H1 (cell line): ENCODE data around the gene MFNG. TPM values are rescaled to one million over a fixed set of nuclear protein-coding genes. Genes with fewer than 3 reads are reported as not detected.
"Not testable (repeated sequence)": the region's sequence is repeated elsewhere in the genome, so short reads cannot be mapped to it uniquely, and the experiment has no call there.

Experiments used
- CTCF ChIA-PET: fragments of 300-600 bp; sonication (Branson Sonifier 250); formaldehyde crosslinking; loops from one replicate; lab custom pipeline; 2021; ENCODE audit not compliant: partially characterized antibody; lab: Charles Lee
- POLR2A ChIA-PET: fragments of 300-600 bp; sonication (Branson Sonifier 250); formaldehyde crosslinking; loops from one replicate; lab custom pipeline; 2021; ENCODE audit warnings: inconsistent platforms; ENCODE audit not compliant: partially characterized antibody; lab: Charles Lee
- DNase-seq, 2 experiments: peaks; one replicate each; pipeline versions ENCODE4 v3.0.0 to v3.0.0-alpha.2; 2010 to 2022; ENCODE audit warnings: low spot score in 2 of 2, low read depth in 1 of 2, mixed read lengths in 1 of 2
- FAIRE-seq: peaks from 2 replicates; lab custom pipeline; 2011; peaks lifted over from hg19 to GRCh38; lab: Jason Lieb, UNC
- H2AFZ ChIP-seq: 2 replicates; pipeline ENCODE4 v1.8.1; 2012; ENCODE audit warnings: low read length, inconsistent platforms
- H2AK5ac ChIP-seq: 2 replicates; pipeline ENCODE4 v1.6.1; 2013; ENCODE audit warnings: low read depth, low read length
- H2BK120ac ChIP-seq: replicated peaks from 2 replicates; pipeline ENCODE3; 2013; ENCODE audit warnings: low read depth, low read length, inconsistent platforms
- H2BK12ac ChIP-seq: 2 replicates; pipeline ENCODE4 v1.6.1; 2013; ENCODE audit warnings: low read depth, low read length
- H2BK15ac ChIP-seq: 2 replicates; pipeline ENCODE4 v1.6.1; 2013; ENCODE audit warnings: low read length
- H2BK20ac ChIP-seq: 2 replicates; pipeline ENCODE4 v1.6.1; 2013; ENCODE audit warnings: low read length
- H2BK5ac ChIP-seq: 2 replicates; pipeline ENCODE4 v1.6.1; 2013; ENCODE audit warnings: low read depth, low read length
- H3K14ac ChIP-seq: 2 replicates; pipeline ENCODE4 v1.6.1; 2013; ENCODE audit warnings: inconsistent platforms; ENCODE audit not compliant: insufficient read length
- H3K18ac ChIP-seq: 2 replicates; pipeline ENCODE4 v1.6.1; 2013; ENCODE audit warnings: low read length; ENCODE audit errors: extremely low read depth
- H3K23ac ChIP-seq: 2 replicates; pipeline ENCODE4 v1.6.1; 2013; ENCODE audit warnings: inconsistent platforms; ENCODE audit not compliant: insufficient read length
- H3K23me2 ChIP-seq: 2 replicates; pipeline ENCODE4 v1.6.1; 2013; ENCODE audit warnings: low read depth, low read length
- H3K27ac ChIP-seq: 2 replicates; pipeline ENCODE4 v1.6.1; 2011; ENCODE audit warnings: low read depth, low read length, inconsistent platforms
- H3K27me3 ChIP-seq, 4 experiments: replicated peaks in 1 of 4; 1 replicate in 1 of 4; 2 replicates in 3 of 4; pipeline versions ENCODE4 v1.6.1 to v1.8.1; 2011 to 2013; ENCODE audit warnings: low read length in 3 of 4, mild to moderate bottlenecking in 3 of 4, inconsistent platforms in 2 of 4, mixed read lengths in 2 of 4, moderate library complexity in 1 of 4; ENCODE audit not compliant: control insufficient read depth in 3 of 4, insufficient read depth in 3 of 4; ENCODE audit errors: extremely low read depth in 1 of 4
- H3K36me3 ChIP-seq, 4 experiments: 2 replicates each; pipeline versions ENCODE4 v1.6.1 to v1.8.1; 2011 to 2013; ENCODE audit warnings: mild to moderate bottlenecking in 4 of 4, low read length in 3 of 4, moderate library complexity in 2 of 4, control low read depth in 1 of 4, inconsistent platforms in 1 of 4; ENCODE audit not compliant: insufficient read depth in 4 of 4, control insufficient read depth in 2 of 4
- H3K4ac ChIP-seq: replicated peaks from 2 replicates; pipeline ENCODE3; 2013; ENCODE audit warnings: low read length, low read depth, mixed read lengths, inconsistent platforms; ENCODE audit not compliant: insufficient read length
- H3K4me1 ChIP-seq, 4 experiments: replicated peaks in 1 of 4; 1 replicate in 1 of 4; 2 replicates in 3 of 4; pipeline versions ENCODE4 v1.6.1 to v1.8.1; 2011 to 2013; ENCODE audit warnings: low read length in 3 of 4, inconsistent platforms in 2 of 4, mixed read lengths in 1 of 4; ENCODE audit not compliant: insufficient read depth in 4 of 4, control insufficient read depth in 3 of 4
- H3K4me2 ChIP-seq, 2 experiments: 2 replicates each; pipeline versions ENCODE4 v1.6.1 to v1.8.1; 2011 to 2013; ENCODE audit warnings: low read depth in 2 of 2, low read length in 2 of 2, control low read depth in 1 of 2, inconsistent platforms in 1 of 2, mild to moderate bottlenecking in 1 of 2; ENCODE audit not compliant: insufficient read depth in 1 of 2
- H3K4me3 ChIP-seq, 4 experiments: fragments of 200-600, 300-600 bp in 1 of 4; sonication (generic), shearing (Covaris generic), sonication (Bioruptor Twin) in 1 of 4; 2 replicates each; pipeline versions ENCODE4 v1.5.1 to v1.8.1; 2011 to 2016; ENCODE audit warnings: low read length in 4 of 4, low read depth in 3 of 4, control low read depth in 2 of 4, inconsistent platforms in 2 of 4, mild to moderate bottlenecking in 2 of 4, mixed read lengths in 1 of 4, moderate library complexity in 1 of 4; ENCODE audit not compliant: insufficient read depth in 2 of 4; ENCODE audit errors: extremely low read depth in 1 of 4
- H3K56ac ChIP-seq: replicated peaks from 2 replicates; pipeline ENCODE3; 2013; ENCODE audit warnings: low read depth, mild to moderate bottlenecking, mixed read lengths, low read length, inconsistent platforms; ENCODE audit not compliant: insufficient read length
- H3K79me1 ChIP-seq: 2 replicates; pipeline ENCODE4 v1.6.1; 2013; ENCODE audit warnings: low read depth, low read length, control low read depth
- H3K79me2 ChIP-seq, 2 experiments: 2 replicates each; pipeline versions ENCODE4 v1.6.1 to v1.8.1; 2012 to 2013; ENCODE audit warnings: low read length in 2 of 2, mild to moderate bottlenecking in 2 of 2, inconsistent platforms in 1 of 2; ENCODE audit not compliant: insufficient read depth in 2 of 2, control insufficient read depth in 1 of 2
- H3K9ac ChIP-seq, 4 experiments: replicated peaks in 1 of 4; 1 replicate in 1 of 4; 2 replicates in 3 of 4; pipeline versions ENCODE4 v1.6.1 to v1.8.1; 2011 to 2013; ENCODE audit warnings: low read depth in 3 of 4, low read length in 3 of 4, control low read depth in 2 of 4, mild to moderate bottlenecking in 2 of 4, moderate library complexity in 2 of 4, inconsistent platforms in 1 of 4; ENCODE audit errors: extremely low read depth in 1 of 4
- H3K9me3 ChIP-seq, 2 experiments: 2 replicates each; pipeline versions ENCODE4 v1.6.1 to v1.8.1; 2012 to 2013; ENCODE audit warnings: mild to moderate bottlenecking in 2 of 2, moderate library complexity in 2 of 2, control low read depth in 1 of 2, inconsistent platforms in 1 of 2, low read depth in 1 of 2, low read length in 1 of 2, mixed read lengths in 1 of 2; ENCODE audit not compliant: insufficient read depth in 2 of 2
- H4K20me1 ChIP-seq, 2 experiments: replicated peaks in 1 of 2; 2 replicates each; pipeline versions ENCODE3 to v1.8.1; 2011 to 2013; ENCODE audit warnings: inconsistent platforms in 2 of 2, low read length in 2 of 2, mild to moderate bottlenecking in 1 of 2; ENCODE audit not compliant: insufficient read depth in 2 of 2, control insufficient read depth in 1 of 2
- H4K5ac ChIP-seq: 2 replicates; pipeline ENCODE4 v1.6.1; 2013; ENCODE audit warnings: low read length, low read depth, mixed read lengths, inconsistent platforms; ENCODE audit not compliant: insufficient read length
- H4K8ac ChIP-seq: 2 replicates; pipeline ENCODE4 v1.8.0; 2013; ENCODE audit warnings: mild to moderate bottlenecking, moderate library complexity, low read length, inconsistent platforms; ENCODE audit not compliant: insufficient read depth; ENCODE audit errors: extremely low read depth
- H4K91ac ChIP-seq: replicated peaks from 2 replicates; pipeline ENCODE3; 2013; ENCODE audit warnings: low read length, mixed read lengths, inconsistent platforms; ENCODE audit not compliant: insufficient read length
- WGBS, 2 experiments: shearing (Covaris generic) in 1 of 2; methylation state at CpG; one replicate each; pipeline versions ENCODE4 v1.1.6 to v1.1.7; 2013 to 2015; ENCODE audit warnings: low lambda C conversion rate in 2 of 2, mixed read lengths in 2 of 2, inconsistent platforms in 1 of 2, low coverage in 1 of 2, missing lambda C conversion rate in 1 of 2; ENCODE audit not compliant: insufficient replicate concordance in 2 of 2, insufficient coverage in 1 of 2, insufficient read length in 1 of 2; ENCODE audit errors: extremely low coverage in 1 of 2, missing lambda C conversion rate in 1 of 2; 5-methylcytosine and 5-hydroxymethylcytosine counted together
- polyA plus RNA-seq, 7 experiments: library from polyadenylated mRNA; depleted of rRNA in 3 of 7; stranded (reverse) in 5 of 7; unstranded in 2 of 7; fragments of >200 nt in 5 of 7; fragments of 200-250 nt in 2 of 7; gene quantifications; 1 replicate in 5 of 7; 2 replicates in 1 of 7; 4 replicates in 1 of 7; pipeline versions ENCODE4 v1.2.1 to v1.2.3, GENCODE V29; 2011 to 2013; ENCODE audit warnings: missing spikeins in 2 of 7, mixed read lengths in 2 of 7
- total RNA-seq: library from RNA; stranded (reverse); fragmentation: NEBNext Ultra II Directional; extraction: Animal tissue kit (Norgen Biotek cat#: 25700); gene quantifications from 2 replicates; pipeline ENCODE4 v1.2.1, GENCODE V29; 2021

MFNG gene
- total and polyA plus RNA-seq, 2 of the 8 experiments (the other 6 are each of a cell fraction or from before 2014, with no cell fraction given): 1.7 to 5.5 TPM

- not testable (repeated sequence) for H3K36me3 ChIP-seq, H2BK120ac ChIP-seq, H3K79me1 ChIP-seq, FAIRE-seq, H3K4ac ChIP-seq, H3K9ac ChIP-seq, H2BK12ac ChIP-seq, H3K18ac ChIP-seq, H3K27me3 ChIP-seq, H2BK20ac ChIP-seq, H4K5ac ChIP-seq, H3K23me2 ChIP-seq, H4K8ac ChIP-seq, H3K23ac ChIP-seq, H2AFZ ChIP-seq, H3K56ac ChIP-seq, H2BK15ac ChIP-seq, H3K4me3 ChIP-seq, H2BK5ac ChIP-seq, H3K4me1 ChIP-seq, H4K91ac ChIP-seq, DNase-seq, H3K79me2 ChIP-seq, H3K27ac ChIP-seq, H3K4me2 ChIP-seq, H4K20me1 ChIP-seq, H2AK5ac ChIP-seq, H3K9me3 ChIP-seq, H3K14ac ChIP-seq
- ChIA-PET CTCF (interaction anchor here (0.8 to 5.7 kb wide), 9 partner anchors 11 to 268 kb away, joined by 3 to 55 read pairs (median 4); partner anchors contain the start of gene GGA1), POLR2A (interaction anchor here (1.3 to 1.9 kb wide), 3 partner anchors 9 to 36 kb away, joined by 3 to 4 read pairs (median 4); partner anchors contain the start of gene CARD10)
- 92% methylated on average over 9 of the region's 9 CpGs; no CpG with 5 or more reads in 1 of the 2 experiments for WGBS, 2 experiments
Observed at GRCh38 chr22:37527952-37528351, 41.8 kb upstream of the MFNG start.
